Measurements from ENCODE around the gene CLIC1. TPM values are rescaled to one million over a fixed set of nuclear protein-coding genes. Genes with fewer than 3 reads are reported as not detected.

CLIC1 gene
- total RNA-seq, 1 experiment from 2014 or later, result 432 TPM

DNA sequence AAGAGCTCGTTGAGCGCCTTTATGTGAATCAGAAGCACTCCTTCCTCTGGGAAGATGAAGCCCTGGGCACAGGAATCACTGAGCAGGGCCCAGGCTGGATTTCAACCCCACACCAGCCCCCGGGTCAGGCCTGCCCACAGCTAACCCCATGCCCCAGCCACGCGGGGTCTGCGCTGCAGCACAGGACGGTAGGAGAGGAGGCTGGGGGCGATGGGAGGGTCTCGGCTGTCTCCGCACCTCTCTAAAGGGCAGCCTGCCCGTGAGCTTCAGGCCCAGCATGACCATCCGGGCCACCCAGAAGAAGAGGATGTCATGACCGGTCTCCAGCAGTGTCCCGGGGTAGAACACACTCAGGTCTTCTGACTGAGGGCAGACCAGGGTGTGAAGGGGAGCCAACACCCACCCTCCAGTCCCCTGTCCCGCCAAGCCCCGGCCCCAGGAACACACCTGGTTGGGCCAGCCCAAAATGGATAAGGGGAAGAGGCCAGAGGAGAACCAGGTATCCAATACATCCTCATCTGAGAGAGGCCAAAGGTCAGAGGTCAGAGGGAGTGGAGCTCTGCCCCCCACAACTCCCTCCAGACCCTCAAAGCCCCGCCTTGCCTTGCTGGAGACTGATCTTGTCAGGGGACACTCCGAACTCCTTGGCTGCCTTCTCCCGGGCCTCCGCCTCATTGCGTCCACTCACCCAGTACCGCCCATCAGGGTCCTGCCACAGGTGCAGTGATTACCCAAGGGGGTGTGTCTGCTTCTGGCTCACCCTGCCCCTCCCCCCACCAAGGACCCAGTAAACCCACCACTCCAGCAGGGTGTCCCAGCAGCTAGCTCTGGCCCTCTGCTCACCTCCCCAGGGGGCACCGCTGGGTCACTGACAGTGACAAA, 45.2 kb upstream of the CLIC1 start:
- Histone ChIP-seq H3K4me1 (ENCODE audit: control insufficient read depth in 1 of 2, insufficient read depth in 2 of 2, low read length in 2 of 2) (peaks cover 15 to 21% of the 10 kb centered on the region in 2 experiments), H3K27ac (ENCODE audit: low read depth, low read length) (no peak overlapping the region; the same call in 1 of the 2 replicates), H3K36me3 (ENCODE audit: control insufficient read depth in 1 of 2, insufficient read depth in 2 of 2, low read length in 2 of 2) (peaks cover 31 to 57% of the 10 kb centered on the region in 2 experiments), H3K4me3 (replicated peaks in 1 of 2; ENCODE audit: low read depth in 1 of 2, low read length in 2 of 2) (no peak overlapping the region), H3K9me3 (ENCODE audit: control insufficient read depth in 1 of 2, insufficient read depth in 1 of 2, low read depth in 1 of 2, low read length in 2 of 2) (no peaks in the 10 kb centered on the region), H3K4me2 (ENCODE audit: low read length) (no peak overlapping the region), H3K9ac (ENCODE audit: low read length) (no peak overlapping the region), H3K79me2 (ENCODE audit: insufficient read depth, low read length) (peaks cover 5% of the 10 kb centered on the region; the same call in 1 of the 2 replicates), H2AFZ (ENCODE audit: low read depth, low read length, poor library complexity, severe bottlenecking) (no peak overlapping the region), H3K27me3 (ENCODE audit: insufficient read depth, low read length) (no peaks in the 10 kb centered on the region), H3K9me2 (ENCODE audit: insufficient read depth) (no peaks in the 10 kb centered on the region), H4K20me1 (ENCODE audit: insufficient read depth) (no peaks in the 10 kb centered on the region)
- RAD21 ChIA-PET (ENCODE audit: low non-redundant PET in 1 of 2, low total read pairs in 2 of 2, uncharacterized antibody in 2 of 2, unreplicated experiment in 2 of 2), result no interaction called here
- CTCF ChIA-PET, result no interaction called here
- BruUV-seq (replicated peaks), result no TSS peak
- DNase-seq (ENCODE audit: low read depth, low spot score) (no peak), ATAC-seq (no peak)
- intact Hi-C loops (cut with micrococcal nuclease), result no loop called here
- POLR2A ChIA-PET, result no interaction called here
- TF ChIP-seq ZFX (IDR thresholded peaks at IDR 0.05), result no peak
- TF ChIP-seq ZNF274 (IDR thresholded peaks at IDR 0.05; ENCODE audit: low read depth, low read length), result no peak
- no peak for TF ChIP-seq SIN3A (IDR thresholded peaks at IDR 0.05; ENCODE audit: low read depth)
- TF ChIP-seq ELF1 (IDR thresholded peaks at IDR 0.05; ENCODE audit: borderline replicate concordance, low read depth), result no peak

DNA sequence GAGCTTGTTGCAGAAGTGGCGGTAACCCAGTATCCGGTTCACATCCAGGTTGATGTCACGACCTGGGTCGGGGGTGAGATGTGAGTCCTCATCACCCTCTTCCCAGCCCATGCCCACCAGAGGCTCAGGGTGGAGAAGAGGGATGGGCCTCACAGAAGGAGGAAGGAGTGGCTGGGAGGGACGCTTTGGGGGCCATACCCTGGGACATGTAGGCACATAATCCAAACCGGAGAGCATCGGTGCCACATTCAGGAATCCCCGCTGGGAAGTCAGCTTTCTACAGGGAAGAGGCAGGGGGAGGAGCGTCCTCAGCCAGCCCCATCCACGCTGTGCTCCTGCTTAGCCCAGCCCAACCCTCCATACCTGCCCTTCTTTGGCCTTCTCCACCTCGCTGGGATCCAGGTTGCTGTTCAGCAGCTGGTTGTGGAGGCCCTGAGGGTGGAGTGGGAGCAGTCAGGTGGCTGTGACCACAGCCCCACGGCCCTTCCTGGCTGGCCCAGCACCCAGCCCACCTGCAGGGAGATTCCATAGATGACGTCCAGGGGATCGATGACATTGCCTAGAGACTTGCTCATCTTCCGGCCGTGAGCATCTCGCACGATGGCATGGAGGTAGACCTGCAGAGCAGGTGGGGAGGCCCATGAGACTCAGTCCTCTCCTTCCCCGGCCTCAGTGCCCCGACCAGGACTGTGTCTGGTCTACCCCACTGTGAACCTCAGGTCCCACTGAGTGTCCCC, 44.3 kb upstream of the CLIC1 start:
- POLR2A ChIA-PET, result interaction anchor here (0.8 kb wide), 1 partner anchor 47 kb away, joined by 3 read pairs; the partner anchor contains the start of gene HSPA1B
- RAD21 ChIA-PET (ENCODE audit: low non-redundant PET in 1 of 2, low total read pairs in 2 of 2, uncharacterized antibody in 2 of 2, unreplicated experiment in 2 of 2), result no interaction called here
- H3K79me2 ChIP-seq (ENCODE audit: insufficient read depth, low read length), result no peaks in the 10 kb centered on the region; the same call in 1 of the 2 replicates
- peaks cover 23 to 29% of the 10 kb centered on the region in 2 experiments for H3K4me1 ChIP-seq (ENCODE audit: control insufficient read depth in 1 of 2, insufficient read depth in 2 of 2, low read length in 2 of 2)
- CTCF ChIA-PET, result no interaction called here
- TF ChIP-seq MAX (IDR thresholded peaks at IDR 0.05), result no peak
- TF ChIP-seq, protein P1, sequence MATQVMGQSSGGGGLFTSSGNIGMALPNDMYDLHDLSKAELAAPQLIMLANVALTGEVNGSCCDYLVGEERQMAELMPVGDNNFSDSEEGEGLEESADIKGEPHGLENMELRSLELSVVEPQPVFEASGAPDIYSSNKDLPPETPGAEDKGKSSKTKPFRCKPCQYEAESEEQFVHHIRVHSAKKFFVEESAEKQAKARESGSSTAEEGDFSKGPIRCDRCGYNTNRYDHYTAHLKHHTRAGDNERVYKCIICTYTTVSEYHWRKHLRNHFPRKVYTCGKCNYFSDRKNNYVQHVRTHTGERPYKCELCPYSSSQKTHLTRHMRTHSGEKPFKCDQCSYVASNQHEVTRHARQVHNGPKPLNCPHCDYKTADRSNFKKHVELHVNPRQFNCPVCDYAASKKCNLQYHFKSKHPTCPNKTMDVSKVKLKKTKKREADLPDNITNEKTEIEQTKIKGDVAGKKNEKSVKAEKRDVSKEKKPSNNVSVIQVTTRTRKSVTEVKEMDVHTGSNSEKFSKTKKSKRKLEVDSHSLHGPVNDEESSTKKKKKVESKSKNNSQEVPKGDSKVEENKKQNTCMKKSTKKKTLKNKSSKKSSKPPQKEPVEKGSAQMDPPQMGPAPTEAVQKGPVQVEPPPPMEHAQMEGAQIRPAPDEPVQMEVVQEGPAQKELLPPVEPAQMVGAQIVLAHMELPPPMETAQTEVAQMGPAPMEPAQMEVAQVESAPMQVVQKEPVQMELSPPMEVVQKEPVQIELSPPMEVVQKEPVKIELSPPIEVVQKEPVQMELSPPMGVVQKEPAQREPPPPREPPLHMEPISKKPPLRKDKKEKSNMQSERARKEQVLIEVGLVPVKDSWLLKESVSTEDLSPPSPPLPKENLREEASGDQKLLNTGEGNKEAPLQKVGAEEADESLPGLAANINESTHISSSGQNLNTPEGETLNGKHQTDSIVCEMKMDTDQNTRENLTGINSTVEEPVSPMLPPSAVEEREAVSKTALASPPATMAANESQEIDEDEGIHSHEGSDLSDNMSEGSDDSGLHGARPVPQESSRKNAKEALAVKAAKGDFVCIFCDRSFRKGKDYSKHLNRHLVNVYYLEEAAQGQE (IDR thresholded peaks at IDR 0.05; ENCODE audit: low read depth), result no peak
- no peaks in the 10 kb centered on the region for H4K20me1 ChIP-seq (ENCODE audit: insufficient read depth)
- no peaks in the 10 kb centered on the region for H3K27me3 ChIP-seq (ENCODE audit: insufficient read depth, low read length)
- H3K36me3 ChIP-seq (ENCODE audit: control insufficient read depth in 1 of 2, insufficient read depth in 2 of 2, low read length in 2 of 2), result peaks cover 27 to 57% of the 10 kb centered on the region in 2 experiments
- no peak for DNase-seq (ENCODE audit: low read depth, low spot score)
- H3K9ac ChIP-seq (ENCODE audit: low read length), result no peak overlapping the region
- no peaks in the 10 kb centered on the region for H3K9me3 ChIP-seq (ENCODE audit: control insufficient read depth in 1 of 2, insufficient read depth in 1 of 2, low read depth in 1 of 2, low read length in 2 of 2)
- no peaks in the 10 kb centered on the region for H3K9me2 ChIP-seq (ENCODE audit: insufficient read depth)
- ATAC-seq, result no peak
- no peak overlapping the region for H3K4me2 ChIP-seq (ENCODE audit: low read length)
- H3K4me3 ChIP-seq (replicated peaks in 1 of 2; ENCODE audit: low read depth in 1 of 2, low read length in 2 of 2), result no peak overlapping the region
- intact Hi-C loops (cut with micrococcal nuclease), result no loop called here
- no peak overlapping the region for H2AFZ ChIP-seq (ENCODE audit: low read depth, low read length, poor library complexity, severe bottlenecking)
- BruUV-seq (replicated peaks), result no TSS peak
- no peak overlapping the region; the same call in 1 of the 2 replicates for H3K27ac ChIP-seq (ENCODE audit: low read depth, low read length)

Measured in HCT116 (cell line).